PFSK-1 (cell line): ENCODE data around the gene CDC37.

ENCODE experiments used
- SIN3A ChIP-seq: IDR thresholded peaks from 2 replicates; pipeline ENCODE4 v1.6.1; 2012; ENCODE audit warnings: mild to moderate bottlenecking, low read length, moderate library complexity, borderline replicate concordance; ENCODE audit not compliant: insufficient read depth
- TAF1 ChIP-seq: IDR thresholded peaks from 2 replicates; pipeline ENCODE4 v1.6.1; 2012; ENCODE audit warnings: low read length, control low read depth, borderline replicate concordance; ENCODE audit not compliant: insufficient read depth

DNA sequence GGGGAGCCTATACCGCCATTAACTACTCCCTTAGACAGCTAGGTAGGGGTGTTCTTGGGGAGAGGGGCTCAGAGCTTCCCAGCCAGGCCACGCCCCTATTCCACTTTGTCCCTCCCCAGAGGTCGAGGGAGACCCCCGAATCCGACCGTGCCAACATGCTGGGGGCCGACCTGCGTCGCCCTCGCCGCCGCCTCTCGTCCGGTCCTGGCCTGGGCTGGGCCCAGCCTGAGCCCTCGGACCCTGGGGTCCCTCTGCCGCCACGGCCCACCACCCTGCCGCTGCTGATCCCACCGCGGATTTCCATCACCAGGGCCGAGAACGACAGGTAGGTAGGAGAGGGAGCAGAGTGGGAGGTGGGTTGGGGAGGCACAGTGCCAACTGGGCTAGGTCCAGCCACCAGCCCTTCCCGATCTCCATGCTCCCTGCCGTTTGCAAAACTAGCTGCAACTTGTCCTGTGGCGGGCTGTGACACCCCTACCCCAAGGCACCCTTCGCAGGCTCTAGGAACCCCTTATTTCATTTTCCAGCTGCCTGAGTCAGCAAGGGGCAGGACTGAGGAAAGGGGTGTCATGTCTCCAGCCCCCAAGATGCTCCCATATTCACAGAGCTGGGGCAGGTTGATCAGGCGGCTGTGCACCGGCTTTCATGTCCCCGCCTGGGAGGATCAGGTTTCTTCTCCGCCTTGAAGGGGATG, 14.3 kb upstream of the CDC37 start:
- TF ChIP-seq TAF1 (no peak), SIN3A (no peak)
